Nephron progenitor cell (in vitro differentiated cells): ENCODE results near the gene SUMO2.
"Not testable (repeated sequence)": the region's sequence is repeated elsewhere in the genome, so short reads cannot be mapped to it uniquely, and the experiment has no call there.

Source experiments
- DNase-seq: peaks from one replicate; pipeline ENCODE4 v3.0.0; 2021
- H3K27ac Mint-ChIP-seq: 2 replicates; pipeline ENCODE4 v1.8.0; 2021; ENCODE audit warnings: mild to moderate bottlenecking, moderate library complexity, mixed read lengths
- H3K27me3 Mint-ChIP-seq: 2 replicates; pipeline ENCODE4 v1.8.0; 2021; ENCODE audit warnings: mild to moderate bottlenecking, low read depth, mixed read lengths; ENCODE audit not compliant: poor library complexity
- H3K36me3 Mint-ChIP-seq: 2 replicates; pipeline ENCODE4 v1.8.0; 2021; ENCODE audit warnings: low read depth, mixed read lengths
- H3K4me1 Mint-ChIP-seq: 2 replicates; pipeline ENCODE4 v1.8.0; 2021; ENCODE audit warnings: mixed read lengths
- H3K4me3 Mint-ChIP-seq: 2 replicates; pipeline ENCODE4 v1.8.0; 2021; ENCODE audit warnings: mild to moderate bottlenecking, moderate library complexity, mixed read lengths
- H3K9me3 Mint-ChIP-seq: 2 replicates; pipeline ENCODE4 v1.8.0; 2021; ENCODE audit warnings: mild to moderate bottlenecking, moderate library complexity, mixed read lengths
- TF ChIP-seq, protein P1 (sequence below): fragments of 200-600 bp; sonication (generic); IDR thresholded peaks from 2 replicates; pipeline ENCODE4 v1.5.0; 2021; ENCODE audit warnings: antibody characterized with exemption

SUMO2 gene

DNA sequence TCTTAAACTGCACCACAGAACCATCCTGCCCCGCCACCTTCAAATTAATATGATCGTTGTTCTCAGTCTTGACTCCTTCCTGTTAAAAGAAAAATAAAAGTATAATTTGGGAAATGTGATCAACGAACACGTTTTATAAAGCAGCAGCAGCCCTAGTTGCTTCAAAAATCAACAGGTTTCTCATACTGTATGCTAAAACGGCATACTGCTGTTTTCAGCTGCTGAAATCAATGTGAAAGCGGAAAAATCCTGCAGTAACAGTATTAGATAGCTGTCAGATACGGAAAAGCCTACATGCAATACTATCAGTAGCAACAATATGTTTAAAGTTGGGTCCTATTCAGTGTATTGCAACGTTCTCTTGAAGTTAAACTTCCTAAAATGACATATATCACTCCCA is 1.6 kb downstream of the SUMO2 start:
- H3K4me1 Mint-ChIP-seq: peaks cover 40% of the 10 kb centered on the region
- peak overlapping the region; percentile 94 for H3K4me3 Mint-ChIP-seq
- H3K9me3 Mint-ChIP-seq: peaks cover 9% of the 10 kb centered on the region
- no peak for DNase-seq
- H3K36me3 Mint-ChIP-seq: peaks cover 35% of the 10 kb centered on the region
- TF ChIP-seq, protein P1, sequence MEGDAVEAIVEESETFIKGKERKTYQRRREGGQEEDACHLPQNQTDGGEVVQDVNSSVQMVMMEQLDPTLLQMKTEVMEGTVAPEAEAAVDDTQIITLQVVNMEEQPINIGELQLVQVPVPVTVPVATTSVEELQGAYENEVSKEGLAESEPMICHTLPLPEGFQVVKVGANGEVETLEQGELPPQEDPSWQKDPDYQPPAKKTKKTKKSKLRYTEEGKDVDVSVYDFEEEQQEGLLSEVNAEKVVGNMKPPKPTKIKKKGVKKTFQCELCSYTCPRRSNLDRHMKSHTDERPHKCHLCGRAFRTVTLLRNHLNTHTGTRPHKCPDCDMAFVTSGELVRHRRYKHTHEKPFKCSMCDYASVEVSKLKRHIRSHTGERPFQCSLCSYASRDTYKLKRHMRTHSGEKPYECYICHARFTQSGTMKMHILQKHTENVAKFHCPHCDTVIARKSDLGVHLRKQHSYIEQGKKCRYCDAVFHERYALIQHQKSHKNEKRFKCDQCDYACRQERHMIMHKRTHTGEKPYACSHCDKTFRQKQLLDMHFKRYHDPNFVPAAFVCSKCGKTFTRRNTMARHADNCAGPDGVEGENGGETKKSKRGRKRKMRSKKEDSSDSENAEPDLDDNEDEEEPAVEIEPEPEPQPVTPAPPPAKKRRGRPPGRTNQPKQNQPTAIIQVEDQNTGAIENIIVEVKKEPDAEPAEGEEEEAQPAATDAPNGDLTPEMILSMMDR: no peak
- H3K27ac Mint-ChIP-seq: peak overlapping the region; percentile 90
- H3K27me3 Mint-ChIP-seq: peaks cover 2% of the 10 kb centered on the region

DNA sequence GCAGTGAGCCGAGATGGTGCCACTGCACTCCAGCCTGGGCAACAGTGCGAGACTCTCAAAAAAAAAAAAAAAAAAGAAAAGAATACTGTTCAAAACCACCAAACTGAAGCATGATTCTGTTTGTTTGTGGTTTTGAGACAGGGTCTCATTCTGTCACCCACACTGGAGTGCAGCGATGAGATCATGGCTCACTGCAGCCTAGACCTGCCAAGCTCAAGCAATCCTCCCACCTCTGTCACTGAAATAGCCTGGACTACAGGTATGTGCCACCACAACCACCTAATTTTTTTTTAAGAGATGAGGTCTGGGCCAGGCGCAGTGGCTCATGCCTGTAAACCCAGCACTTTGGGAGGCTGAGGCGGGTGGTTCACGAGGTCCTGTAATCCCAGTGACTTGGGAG is 4.3 kb downstream of the SUMO2 start:
- no peak for DNase-seq
- Mint-ChIP-seq H3K27ac (no peak overlapping the region), H3K4me3 (no peak overlapping the region), H3K4me1 (peaks cover 26% of the 10 kb centered on the region), H3K9me3 (peaks cover 3% of the 10 kb centered on the region), H3K36me3 (peaks cover 61% of the 10 kb centered on the region), H3K27me3 (peaks cover 2% of the 10 kb centered on the region)
- TF ChIP-seq, protein P1: no peak

DNA sequence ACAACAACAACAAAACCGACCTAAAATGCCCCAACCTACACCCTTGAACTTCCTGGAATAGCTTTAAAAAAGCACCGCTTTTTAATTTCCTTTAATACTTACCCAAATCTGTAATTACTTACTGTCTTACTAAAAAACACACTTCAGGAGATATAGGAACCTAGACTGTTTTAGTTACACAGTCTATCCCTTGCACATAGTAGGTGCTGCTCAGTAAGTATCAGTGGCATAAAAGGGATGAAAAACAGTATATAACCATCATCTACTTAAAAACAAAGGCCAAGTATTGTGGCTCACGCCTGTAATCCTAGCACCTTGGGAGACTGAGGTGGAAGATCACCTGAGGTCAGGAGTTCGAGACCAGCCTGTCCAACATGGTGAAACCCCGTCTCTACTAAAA is 6.1 kb downstream of the SUMO2 start:
- DNase-seq: no peak
- peaks cover 19% of the 10 kb centered on the region for H3K4me1 Mint-ChIP-seq
- TF ChIP-seq, protein P1: no peak
- H3K36me3 Mint-ChIP-seq: peaks cover 73% of the 10 kb centered on the region
- H3K9me3 Mint-ChIP-seq: no peaks in the 10 kb centered on the region
- peaks cover 2% of the 10 kb centered on the region for H3K27me3 Mint-ChIP-seq
- no peak overlapping the region for H3K4me3 Mint-ChIP-seq
- H3K27ac Mint-ChIP-seq: peak overlapping the region; percentile 72

DNA sequence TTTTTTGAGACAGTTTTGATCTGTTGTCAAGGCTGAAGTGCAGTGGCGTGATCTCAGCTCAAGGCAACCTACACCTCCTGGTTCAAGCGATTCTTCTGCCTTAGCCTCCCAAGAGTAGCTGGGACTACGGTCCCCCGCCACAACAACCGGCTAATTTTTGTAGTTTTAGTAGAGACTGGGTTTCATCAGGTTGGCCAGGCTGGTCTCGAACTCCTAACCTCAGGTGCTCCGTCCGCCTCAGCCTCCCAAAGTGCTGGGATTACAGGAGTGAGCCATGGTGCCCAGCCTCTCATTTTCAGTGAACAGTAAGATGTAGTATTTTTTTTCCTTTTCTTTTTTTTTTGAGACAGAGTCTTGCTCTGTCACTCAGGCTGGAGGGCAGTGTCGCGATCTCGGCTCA is 7.8 kb downstream of the SUMO2 start:
- TF ChIP-seq, protein P1: no peak
- H3K9me3 Mint-ChIP-seq: no peaks in the 10 kb centered on the region
- no peaks in the 10 kb centered on the region for H3K27me3 Mint-ChIP-seq
- H3K36me3 Mint-ChIP-seq: peaks cover 64% of the 10 kb centered on the region
- no peak overlapping the region for H3K4me3 Mint-ChIP-seq
- H3K27ac Mint-ChIP-seq: no peak overlapping the region
- peaks cover 4% of the 10 kb centered on the region for H3K4me1 Mint-ChIP-seq
- DNase-seq: no peak

DNA sequence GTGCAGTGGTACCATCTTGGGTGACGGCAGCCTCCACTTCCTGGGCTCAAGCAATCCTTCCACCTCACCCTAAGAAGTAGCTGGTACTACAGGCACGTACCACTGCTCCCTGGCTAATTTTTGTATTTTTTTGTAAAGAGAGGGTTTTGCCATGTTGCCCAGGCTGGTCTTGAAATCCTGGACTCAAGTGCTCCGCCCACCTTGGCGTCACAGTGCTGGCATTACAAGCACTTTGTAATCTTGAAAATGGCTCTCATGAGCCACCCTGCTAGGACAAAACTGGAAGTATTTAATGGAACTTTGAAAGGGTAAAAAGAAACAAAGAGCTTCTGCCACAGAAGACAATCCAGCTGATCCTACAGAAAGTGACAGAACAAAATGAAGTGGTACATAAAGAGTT is 9.2 kb downstream of the SUMO2 start:
- TF ChIP-seq, protein P1: no peak
- H3K27ac Mint-ChIP-seq: no peak overlapping the region
- no peaks in the 10 kb centered on the region for H3K27me3 Mint-ChIP-seq
- DNase-seq: no peak
- peaks cover 57% of the 10 kb centered on the region for H3K36me3 Mint-ChIP-seq
- no peak overlapping the region for H3K4me3 Mint-ChIP-seq
- no peaks in the 10 kb centered on the region for H3K9me3 Mint-ChIP-seq
- H3K4me1 Mint-ChIP-seq: no peaks in the 10 kb centered on the region

DNA sequence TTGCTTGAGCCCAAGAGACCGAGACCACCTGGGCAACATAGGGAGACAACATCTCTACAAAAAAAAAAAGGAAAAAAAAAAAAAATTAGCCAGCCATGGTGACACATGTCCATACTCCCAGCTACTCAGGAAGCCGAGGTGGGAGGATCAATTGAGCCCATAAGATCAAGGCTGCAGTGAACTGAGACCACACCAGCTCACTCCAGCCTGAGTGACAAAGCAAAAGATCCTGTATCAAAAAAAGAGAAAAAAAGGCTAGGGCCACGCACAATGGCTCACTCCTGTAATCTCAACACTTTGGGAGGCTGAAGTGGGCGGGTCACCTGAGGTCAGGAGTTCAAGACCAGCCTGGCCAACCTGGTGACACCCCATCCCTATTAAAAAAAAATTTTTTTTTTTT is 13.8 kb downstream of the SUMO2 start:
- Mint-ChIP-seq H3K4me1 (no peaks in the 10 kb centered on the region), H3K27me3 (no peaks in the 10 kb centered on the region), H3K36me3 (peaks cover 68% of the 10 kb centered on the region), H3K9me3 (no peaks in the 10 kb centered on the region), H3K27ac (peak overlapping the region; percentile 91), H3K4me3 (no peak overlapping the region)
- TF ChIP-seq, protein P1: no peak
- DNase-seq: no peak

DNA sequence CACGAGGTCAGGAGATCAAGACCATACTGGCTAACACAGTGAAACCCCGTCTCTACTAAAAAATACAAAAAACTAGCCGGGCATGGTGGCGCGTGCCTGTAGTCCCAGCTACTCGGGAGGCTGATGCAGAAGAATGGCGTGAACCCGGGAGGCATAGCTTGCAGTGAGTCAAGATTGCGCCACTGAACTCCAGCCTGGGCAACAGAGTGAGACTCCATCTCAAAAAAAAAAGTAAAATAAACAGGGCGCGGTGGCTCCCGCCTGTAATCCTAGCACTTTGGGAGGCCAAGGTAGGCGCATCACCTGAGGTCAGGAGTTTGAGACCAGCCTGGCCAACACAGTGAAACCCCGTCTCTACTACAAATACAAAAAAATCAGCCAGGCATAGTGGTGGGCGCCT is 18.2 kb downstream of the SUMO2 start:
- DNase-seq, H3K4me3 Mint-ChIP-seq, H3K9me3 Mint-ChIP-seq, H3K27ac Mint-ChIP-seq, H3K27me3 Mint-ChIP-seq, H3K4me1 Mint-ChIP-seq: not testable (repeated sequence)
- peaks cover 53% of the 10 kb centered on the region for H3K36me3 Mint-ChIP-seq
